ENCODE data around the gene WBP1L.

DNA sequence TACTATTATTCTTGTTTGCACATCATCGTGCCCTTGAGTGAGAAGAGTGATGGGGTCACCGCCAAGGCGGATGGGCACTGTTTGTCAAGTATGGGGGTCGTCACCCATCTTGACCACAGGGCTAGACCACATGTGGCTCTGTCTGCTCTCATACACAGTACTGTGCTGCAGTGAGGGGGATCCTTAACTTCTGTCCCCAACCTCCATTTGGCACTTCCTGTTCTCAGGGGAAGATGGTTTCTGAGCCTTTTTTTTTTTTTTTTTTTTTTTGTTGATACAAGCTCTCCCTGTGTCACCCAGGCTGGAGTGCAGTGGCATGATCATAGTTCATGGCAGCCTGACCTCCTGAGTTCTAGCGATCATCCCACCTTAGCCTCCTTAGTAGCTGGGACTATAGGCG, 13.6 kb downstream of the WBP1L start:
- TF ChIP-seq CTCF (IDR thresholded peaks at IDR 0.05; ENCODE audit: low read depth, low read length) (no peak), MAX (IDR thresholded peaks at IDR 0.05; ENCODE audit: low read depth, low read length) (no peak), POLR2A (IDR thresholded peaks at IDR 0.05; ENCODE audit: extremely low read depth, insufficient read length) (no peak)
